NCI-H2171 (cell line): ENCODE measurements around the gene PHF8.

Experiments used
- DNase-seq: peaks from one replicate; lab custom pipeline; 2025; lab: John Stamatoyannopoulos, UW

Gene PHF8

GRCh38 chrX:54012830-54013500, 31.3 kb downstream of the PHF8 start:
- DNase-seq, result no peak

GRCh38 chrX:54007682-54008081, 36.6 kb downstream of the PHF8 start:
- no peak for DNase-seq

- no peak for DNase-seq
Measured at GRCh38 chrX:53997724-53998123, 46.5 kb downstream of the PHF8 start.

GRCh38 chrX:53992589-53992988, 51.7 kb downstream of the PHF8 start:
- no peak for DNase-seq

- no peak for DNase-seq
Measured at GRCh38 chrX:53990171-53990570, 54.1 kb downstream of the PHF8 start.

- no peak for DNase-seq
Measured at GRCh38 chrX:53984895-53985294, 59.4 kb downstream of the PHF8 start.

- DNase-seq, result no peak
Measured at GRCh38 chrX:53974529-53974928, 69.7 kb downstream of the PHF8 start.

GRCh38 chrX:53969540-53969939, 74.7 kb downstream of the PHF8 start:
- DNase-seq, result no peak

- no peak for DNase-seq
Measured at GRCh38 chrX:53950130-53950733, 94.0 kb downstream of the PHF8 start.

- no peak for DNase-seq
Measured at GRCh38 chrX:53940180-53940579, 104.1 kb downstream of the PHF8 start.

- DNase-seq, result no peak
Measured at GRCh38 chrX:53939127-53939526, 105.1 kb downstream of the PHF8 start.

GRCh38 chrX:53930515-53931380, 113.5 kb downstream of the PHF8 start:
- DNase-seq, result no peak

- no peak for DNase-seq
Measured at GRCh38 chrX:53926030-53926429, 118.2 kb downstream of the PHF8 start.

GRCh38 chrX:53918702-53919101, 125.6 kb downstream of the PHF8 start:
- DNase-seq, result no peak

GRCh38 chrX:53900623-53901022, 143.7 kb downstream of the PHF8 start:
- DNase-seq, result no peak

GRCh38 chrX:53895270-53895669, 149.0 kb downstream of the PHF8 start:
- DNase-seq, result no peak
